HG03060 (cell line): ENCODE data around the gene TMEM259.

ENCODE experiments used
- ATAC-seq: cut with Tn5 transposase; IDR thresholded peaks from one replicate; pipeline ENCODE4 v1.9.1; 2021; ENCODE audit warnings: low read depth, moderate number of reproducible peaks; ENCODE audit not compliant: unreplicated experiment

TMEM259 gene

GRCh38 chr19:1017906-1018305, 3.0 kb downstream of the TMEM259 start:
- no peak for ATAC-seq

- ATAC-seq: no peak
Observed at GRCh38 chr19:1017115-1017905, 3.6 kb downstream of the TMEM259 start.

GRCh38 chr19:1016647-1017114, 4.2 kb downstream of the TMEM259 start:
- ATAC-seq: no peak

GRCh38 chr19:1015782-1016646, 4.9 kb downstream of the TMEM259 start:
- no peak for ATAC-seq

GRCh38 chr19:1015061-1015781, 5.7 kb downstream of the TMEM259 start:
- no peak for ATAC-seq

- no peak for ATAC-seq
Observed at GRCh38 chr19:1014161-1015060, 6.5 kb downstream of the TMEM259 start.

GRCh38 chr19:1013218-1013617, 7.7 kb downstream of the TMEM259 start:
- no peak for ATAC-seq

- no peak for ATAC-seq
Observed at GRCh38 chr19:1012334-1012733, 8.6 kb downstream of the TMEM259 start.

- no peak for ATAC-seq
Observed at GRCh38 chr19:1011831-1012333, 9.0 kb downstream of the TMEM259 start.

GRCh38 chr19:1010586-1011510, 10.1 kb downstream of the TMEM259 start:
- ATAC-seq: no peak

GRCh38 chr19:1009981-1010538, 10.9 kb downstream of the TMEM259 start:
- ATAC-seq: no peak

- no peak for ATAC-seq
Observed at GRCh38 chr19:1009041-1009980, 11.6 kb downstream of the TMEM259 start.

GRCh38 chr19:1008268-1009040, 12.5 kb downstream of the TMEM259 start:
- no peak for ATAC-seq

GRCh38 chr19:1007399-1008251, 13.3 kb downstream of the TMEM259 start:
- no peak for ATAC-seq

- ATAC-seq: no peak
Observed at GRCh38 chr19:1006711-1007398, 14.1 kb downstream of the TMEM259 start.
